ENCODE data around the gene PSD2.
A peak's percentile ranks its signal among the peaks of the same experiment; 100 is the strongest.

PSD2 gene

GRCh38 chr5:139758510-139759075 is 37.0 kb upstream of the PSD2 start:
- TF ChIP-seq JUND (IDR thresholded peaks at IDR 0.05; ENCODE audit: low read depth) = no peak
- no peak for DNase-seq (ENCODE audit: low read depth in 1 of 2, low spot score in 1 of 2)
- in situ Hi-C loops (cut with HindIII; ENCODE audit: low pct_unique_long_range_greater_than_20kb, low sequenced_read_pairs) = no loop called here

GRCh38 chr5:139759219-139759721 is 36.3 kb upstream of the PSD2 start:
- in situ Hi-C loops (cut with HindIII; ENCODE audit: low pct_unique_long_range_greater_than_20kb, low sequenced_read_pairs) = no loop called here
- TF ChIP-seq JUND (IDR thresholded peaks at IDR 0.05; ENCODE audit: low read depth) = no peak
- no peak for DNase-seq (ENCODE audit: low read depth in 1 of 2, low spot score in 1 of 2)

GRCh38 chr5:139760066-139761056 is 35.2 kb upstream of the PSD2 start:
- DNase-seq (ENCODE audit: low read depth in 1 of 2, low spot score in 1 of 2) = no peak
- TF ChIP-seq JUND (IDR thresholded peaks at IDR 0.05; ENCODE audit: low read depth) = no peak
- in situ Hi-C loops (cut with HindIII; ENCODE audit: low pct_unique_long_range_greater_than_20kb, low sequenced_read_pairs) = no loop called here

GRCh38 chr5:139761057-139761450 is 34.6 kb upstream of the PSD2 start:
- no peak for DNase-seq (ENCODE audit: low read depth in 1 of 2, low spot score in 1 of 2)
- no peak for TF ChIP-seq JUND (IDR thresholded peaks at IDR 0.05; ENCODE audit: low read depth)
- in situ Hi-C loops (cut with HindIII; ENCODE audit: low pct_unique_long_range_greater_than_20kb, low sequenced_read_pairs) = no loop called here

GRCh38 chr5:139761501-139761900 is 34.1 kb upstream of the PSD2 start:
- in situ Hi-C loops (cut with HindIII; ENCODE audit: low pct_unique_long_range_greater_than_20kb, low sequenced_read_pairs) = no loop called here
- TF ChIP-seq JUND (IDR thresholded peaks at IDR 0.05; ENCODE audit: low read depth) = no peak
- no peak for DNase-seq (ENCODE audit: low read depth in 1 of 2, low spot score in 1 of 2)

GRCh38 chr5:139762615-139763170 is 32.9 kb upstream of the PSD2 start:
- no peak for TF ChIP-seq JUND (IDR thresholded peaks at IDR 0.05; ENCODE audit: low read depth)
- DNase-seq (ENCODE audit: low read depth in 1 of 2, low spot score in 1 of 2) = no peak
- in situ Hi-C loops (cut with HindIII; ENCODE audit: low pct_unique_long_range_greater_than_20kb, low sequenced_read_pairs) = no loop called here

GRCh38 chr5:139763280-139763929 is 32.2 kb upstream of the PSD2 start:
- DNase-seq (ENCODE audit: low read depth in 1 of 2, low spot score in 1 of 2) = no peak
- in situ Hi-C loops (cut with HindIII; ENCODE audit: low pct_unique_long_range_greater_than_20kb, low sequenced_read_pairs) = no loop called here
- no peak for TF ChIP-seq JUND (IDR thresholded peaks at IDR 0.05; ENCODE audit: low read depth)

- no peak for DNase-seq (ENCODE audit: low read depth in 1 of 2, low spot score in 1 of 2)
- TF ChIP-seq JUND (IDR thresholded peaks at IDR 0.05; ENCODE audit: low read depth) = no peak
- in situ Hi-C loops (cut with HindIII; ENCODE audit: low pct_unique_long_range_greater_than_20kb, low sequenced_read_pairs) = no loop called here
Measured at GRCh38 chr5:139763930-139764791, 31.4 kb upstream of the PSD2 start.

- in situ Hi-C loops (cut with HindIII; ENCODE audit: low pct_unique_long_range_greater_than_20kb, low sequenced_read_pairs) = no loop called here
- no peak for DNase-seq (ENCODE audit: low read depth in 1 of 2, low spot score in 1 of 2)
- TF ChIP-seq JUND (IDR thresholded peaks at IDR 0.05; ENCODE audit: low read depth) = no peak
Measured at GRCh38 chr5:139764886-139765408, 30.7 kb upstream of the PSD2 start.

- no peak for TF ChIP-seq JUND (IDR thresholded peaks at IDR 0.05; ENCODE audit: low read depth)
- DNase-seq (ENCODE audit: low read depth in 1 of 2, low spot score in 1 of 2) = peak; percentile 79 to 83
- in situ Hi-C loops (cut with HindIII; ENCODE audit: low pct_unique_long_range_greater_than_20kb, low sequenced_read_pairs) = no loop called here
Measured at GRCh38 chr5:139765409-139766217, 30.0 kb upstream of the PSD2 start.

GRCh38 chr5:139767960-139768359 is 27.6 kb upstream of the PSD2 start:
- TF ChIP-seq JUND (IDR thresholded peaks at IDR 0.05; ENCODE audit: low read depth) = no peak
- no peak for DNase-seq (ENCODE audit: low read depth in 1 of 2, low spot score in 1 of 2)
- in situ Hi-C loops (cut with HindIII; ENCODE audit: low pct_unique_long_range_greater_than_20kb, low sequenced_read_pairs) = no loop called here

Measured in T47D (cell line).